Fibroblast of peridontal ligament (primary cell): ENCODE data around the gene C12orf56.

ENCODE experiments used
- DNase-seq: peaks from one replicate; pipeline ENCODE4 v3.0.0-alpha.2; 2010; ENCODE audit errors: extremely low read depth

C12orf56 gene, protein sequence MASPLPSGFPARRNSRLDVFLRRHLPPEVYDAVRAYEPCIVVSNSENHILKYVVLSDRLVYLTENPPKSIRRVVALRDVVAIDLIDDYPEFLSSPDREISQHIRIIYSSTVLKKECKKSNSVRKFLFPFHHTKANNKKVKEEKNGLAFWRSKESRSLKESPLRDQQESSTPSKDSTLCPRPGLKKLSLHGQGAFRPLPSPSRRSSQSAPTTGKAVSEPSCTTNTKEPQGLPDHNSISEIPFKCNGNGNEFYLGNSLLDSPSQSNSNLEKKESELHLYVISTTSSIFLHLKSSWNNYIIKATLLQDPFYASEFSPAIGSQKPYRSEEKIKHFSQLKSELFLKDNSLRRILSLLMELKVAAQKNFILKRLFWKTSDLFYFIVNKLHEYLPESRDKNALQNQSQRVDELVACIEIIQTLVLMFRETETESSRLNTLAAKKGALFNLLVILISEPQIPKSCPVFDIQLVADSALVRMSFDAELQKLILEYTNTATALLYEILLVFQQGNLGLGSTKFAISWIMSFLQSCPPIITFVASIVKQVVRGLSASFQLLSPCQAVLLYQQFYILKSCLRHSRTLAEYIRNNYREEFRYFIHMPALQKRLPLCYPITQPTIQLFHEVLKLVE

DNA sequence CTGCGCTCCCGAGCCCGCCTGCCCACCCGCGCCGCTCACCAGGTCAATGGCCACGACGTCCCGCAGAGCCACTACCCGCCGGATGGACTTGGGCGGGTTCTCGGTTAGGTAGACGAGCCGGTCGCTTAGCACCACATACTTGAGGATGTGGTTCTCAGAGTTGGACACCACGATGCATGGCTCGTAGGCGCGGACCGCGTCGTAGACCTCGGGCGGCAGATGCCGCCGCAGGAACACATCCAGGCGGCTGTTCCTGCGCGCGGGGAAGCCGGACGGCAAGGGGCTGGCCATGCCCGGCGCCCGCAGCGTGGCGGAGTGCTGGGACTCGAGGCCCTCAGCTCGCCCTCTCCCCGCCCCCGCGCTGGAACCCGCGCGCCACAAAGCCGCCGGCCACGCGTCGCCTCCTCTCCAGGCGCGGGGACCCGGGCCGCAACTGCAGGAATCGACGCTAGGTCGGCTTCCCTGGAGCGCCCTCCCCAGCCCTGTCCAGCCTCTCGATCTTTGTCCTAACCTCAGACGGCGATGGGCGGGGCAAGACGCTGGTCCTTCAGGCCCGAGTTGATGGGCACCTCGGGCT lies at the start of gene C12orf56:
Gene C12orf56 (minus strand): TSS at position 484 of the 577 bp plus-strand sequence. CDS start 193 bp downstream, at position 291.
- DNase-seq = no peak

DNA sequence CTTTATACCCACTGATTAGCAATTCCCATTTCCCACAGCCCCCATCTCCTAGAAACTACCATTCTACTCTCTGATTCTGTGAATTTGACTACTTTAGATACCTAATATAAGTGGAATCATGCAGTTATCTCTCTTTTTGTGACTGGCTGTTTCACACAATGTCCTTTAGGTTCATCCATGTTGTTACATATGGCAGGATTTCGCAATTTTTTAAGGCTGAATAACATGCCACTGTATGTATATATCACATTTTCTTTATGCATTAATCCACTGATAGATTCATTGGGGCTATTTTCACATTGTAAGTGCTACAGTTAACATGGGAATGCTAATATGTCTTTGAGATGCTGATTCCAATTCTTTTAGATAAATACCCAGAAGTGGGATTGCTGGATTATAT lies 49.5 kb upstream of the C12orf56 start:
- no peak for DNase-seq

- no peak for DNase-seq
Observed at GRCh38 chr12:64433915-64434314, 43.4 kb upstream of the C12orf56 start.

DNA sequence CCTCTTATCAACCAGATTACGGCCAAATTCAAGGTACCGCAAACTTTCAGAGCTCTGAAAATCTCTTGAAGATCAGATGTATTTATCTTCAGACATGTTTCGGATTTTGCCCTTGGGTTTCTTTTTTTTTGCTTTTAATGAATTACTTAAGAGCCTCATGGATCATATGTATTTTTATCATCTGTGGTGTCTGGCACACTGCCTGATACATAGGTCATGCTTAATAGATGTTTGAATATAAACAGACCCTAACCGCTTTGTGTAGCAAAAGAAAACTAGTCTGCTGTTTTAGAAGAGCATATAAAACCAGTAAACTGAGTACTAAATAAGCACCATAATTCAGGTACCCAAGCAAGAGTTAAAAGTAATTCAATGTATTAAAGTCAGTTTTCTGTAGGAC lies 41.2 kb upstream of the C12orf56 start:
- DNase-seq = peak; percentile 19

GRCh38 chr12:64430886-64431285 lies 40.3 kb upstream of the C12orf56 start:
- no peak for DNase-seq

DNA sequence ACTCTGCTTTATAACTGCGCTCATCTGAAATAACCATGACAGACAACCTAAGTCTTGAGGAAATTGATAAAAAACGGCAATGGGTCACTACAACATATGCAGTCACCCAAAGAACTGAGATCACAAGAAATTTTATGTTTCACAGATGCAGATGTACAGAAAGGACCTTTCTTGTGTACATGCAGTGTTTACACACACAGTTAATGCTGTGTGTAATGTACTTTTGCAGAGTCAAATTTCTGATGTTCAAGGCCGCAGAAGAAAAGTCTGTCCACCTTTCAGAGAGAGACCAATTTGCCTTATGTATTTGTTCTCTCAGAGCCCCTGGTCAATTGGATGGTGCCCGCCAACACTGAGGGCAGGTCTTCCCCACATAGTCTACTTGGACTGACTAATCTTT lies 38.4 kb upstream of the C12orf56 start:
- no peak for DNase-seq

GRCh38 chr12:64427988-64428387 lies 37.4 kb upstream of the C12orf56 start:
- DNase-seq = no peak

DNA sequence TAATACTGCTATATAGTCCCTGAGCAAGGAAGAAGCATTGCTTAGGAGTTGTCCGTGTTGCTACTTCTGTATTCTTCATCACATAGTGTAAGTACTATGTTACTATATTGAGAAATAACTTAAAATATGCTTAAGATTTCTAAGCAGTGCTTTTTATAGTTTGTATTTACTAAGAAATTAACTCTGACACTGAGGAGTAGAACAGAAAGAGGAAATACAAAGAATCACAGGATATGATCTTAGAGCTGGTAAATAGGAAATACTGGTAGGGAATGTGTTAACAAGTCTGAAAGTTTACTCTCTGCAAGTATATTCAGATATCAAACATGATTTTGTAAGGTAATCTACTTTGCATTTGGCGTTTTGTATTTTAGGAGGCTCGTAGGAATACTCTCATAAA lies 29.1 kb upstream of the C12orf56 start:
- DNase-seq = no peak

DNA sequence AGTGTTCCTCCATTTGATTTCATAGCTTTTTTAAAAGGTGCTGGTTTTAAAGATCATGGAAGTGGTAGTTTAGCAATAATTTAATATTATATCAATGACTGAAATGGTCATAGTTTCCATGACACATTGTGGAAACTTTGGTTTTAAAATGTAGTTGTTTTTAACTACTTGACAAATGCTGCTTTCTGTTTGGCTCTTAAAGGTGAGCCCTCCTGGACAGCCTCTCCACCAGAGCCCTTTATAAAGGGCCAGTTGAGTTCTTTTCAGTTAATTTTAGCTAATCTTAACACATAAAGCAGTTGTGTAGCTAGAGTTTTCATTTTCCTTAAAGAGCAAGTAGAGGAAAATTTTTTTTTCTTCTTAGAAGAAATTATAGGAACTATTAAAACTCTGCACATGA lies 27.7 kb upstream of the C12orf56 start:
- DNase-seq = no peak

GRCh38 chr12:64413884-64414283 lies 23.3 kb upstream of the C12orf56 start:
- no peak for DNase-seq

DNA sequence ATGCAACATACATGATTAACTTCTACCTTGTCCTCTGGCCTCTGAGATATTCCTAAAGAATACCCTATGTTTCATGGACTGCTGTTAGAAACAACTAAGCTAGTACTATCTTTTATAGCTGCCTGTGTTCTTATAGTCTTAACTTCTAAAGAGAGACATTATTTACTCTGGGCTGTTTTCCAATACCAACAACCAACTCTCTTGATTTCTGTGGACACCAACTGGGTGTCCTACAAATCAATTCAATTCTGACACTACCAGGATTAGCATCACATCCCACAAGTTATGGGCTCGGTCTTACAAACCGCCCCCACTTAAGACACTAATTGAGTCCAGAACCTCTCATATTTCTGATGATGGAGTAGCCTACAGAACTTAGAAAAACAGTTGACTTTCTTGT lies 21.9 kb upstream of the C12orf56 start:
- no peak for DNase-seq

DNA sequence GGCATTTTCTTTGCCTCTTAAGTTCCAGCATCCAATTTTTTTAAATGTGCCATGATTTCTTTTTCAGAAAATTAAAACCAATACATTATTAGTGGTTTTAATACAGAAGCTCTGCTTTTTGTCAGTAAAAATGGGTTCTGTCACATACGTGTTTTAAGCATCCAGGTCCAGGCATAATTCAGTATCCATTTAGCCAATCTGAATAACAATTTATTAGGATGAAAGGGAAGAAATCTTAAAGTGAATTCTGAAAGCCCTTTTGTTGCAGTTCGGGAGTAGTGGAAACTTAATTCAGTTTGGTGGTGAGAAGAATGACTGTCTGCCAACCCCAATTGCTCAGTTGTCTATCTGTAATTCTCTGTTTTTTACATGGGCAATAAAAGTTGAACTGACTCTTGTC lies 20.9 kb upstream of the C12orf56 start:
- DNase-seq = no peak

DNA sequence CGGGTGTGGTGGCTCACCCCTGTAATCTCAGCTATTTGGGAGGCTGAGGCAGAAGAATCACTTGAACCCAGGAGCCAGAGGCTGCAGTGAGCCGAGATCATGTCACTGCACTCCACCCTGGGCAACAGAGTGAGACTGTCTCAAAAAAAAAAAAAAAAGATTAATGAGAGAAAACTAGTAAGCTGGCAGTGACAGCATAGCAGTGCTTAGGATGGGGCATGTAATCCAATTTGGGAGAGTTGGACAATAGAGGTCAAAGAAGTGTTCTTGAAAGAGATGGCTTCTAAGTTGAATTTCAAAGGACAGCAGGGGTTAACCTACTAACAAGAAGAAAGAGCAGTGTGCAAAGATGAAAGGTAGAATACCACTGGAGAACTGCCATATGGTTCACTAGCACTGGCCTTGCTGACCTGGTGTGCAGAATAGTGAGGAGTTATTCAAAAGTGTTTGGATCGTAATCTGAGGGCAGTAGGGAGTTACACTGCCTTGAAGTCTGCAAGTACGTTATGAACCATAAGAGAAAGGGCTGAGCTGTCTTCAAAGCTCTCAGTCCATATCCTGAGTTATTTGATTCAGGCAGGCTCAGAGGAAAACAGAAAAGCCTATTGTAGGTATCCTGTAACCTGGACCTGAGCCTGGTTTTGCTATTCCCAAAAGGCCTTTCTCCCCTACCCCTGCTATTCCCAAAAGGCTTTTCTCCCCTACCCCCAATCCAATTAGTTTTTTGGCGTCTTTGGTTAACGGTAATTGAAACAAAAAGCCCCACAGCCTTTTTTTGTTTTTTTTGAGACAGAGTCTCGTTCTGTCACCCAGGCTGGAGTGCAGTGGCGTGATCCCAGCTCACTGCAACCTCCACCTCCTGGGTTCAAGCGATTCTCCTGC lies 17.0 kb upstream of the C12orf56 start:
- DNase-seq = no peak

DNA sequence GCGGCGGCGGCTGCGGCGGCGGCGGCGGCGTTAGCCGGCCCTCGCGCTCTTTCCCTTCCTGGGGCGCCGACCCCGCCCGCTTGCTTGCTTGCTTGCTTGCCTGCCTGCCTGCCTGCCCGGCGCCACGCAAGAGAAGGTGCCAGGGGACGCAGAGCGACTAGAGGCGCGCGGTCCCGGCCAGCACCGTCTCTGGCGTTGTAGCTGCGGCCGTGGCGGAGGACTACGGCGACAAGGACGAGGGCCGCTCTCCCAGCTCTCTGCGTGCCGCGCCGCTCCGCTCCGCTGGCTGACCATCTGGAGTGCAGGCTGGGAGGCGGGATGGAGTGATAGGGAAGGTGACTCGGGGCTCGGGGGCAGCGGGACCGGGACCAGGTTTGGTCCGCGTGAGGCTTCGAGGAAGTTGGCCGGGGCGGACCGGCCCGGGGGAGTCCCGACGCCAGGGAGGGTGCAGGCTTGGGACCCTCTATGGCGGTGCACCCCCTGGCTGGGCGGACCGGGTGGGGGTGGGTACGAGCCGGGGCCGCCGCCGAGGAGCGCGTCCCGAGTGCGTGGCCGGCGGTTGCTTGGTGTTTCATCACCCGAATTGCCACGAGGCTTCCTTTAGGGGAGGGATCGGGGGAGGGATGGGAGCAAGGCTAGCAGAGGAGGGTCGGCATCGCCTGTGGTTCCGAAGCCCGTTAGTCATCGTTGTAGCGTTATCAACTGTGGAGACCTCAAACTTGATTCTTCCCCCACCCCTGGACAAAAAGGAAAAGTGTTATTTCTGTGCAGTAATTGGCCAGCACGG lies 14.1 kb upstream of the C12orf56 start:
- DNase-seq = peak; percentile 90

DNA sequence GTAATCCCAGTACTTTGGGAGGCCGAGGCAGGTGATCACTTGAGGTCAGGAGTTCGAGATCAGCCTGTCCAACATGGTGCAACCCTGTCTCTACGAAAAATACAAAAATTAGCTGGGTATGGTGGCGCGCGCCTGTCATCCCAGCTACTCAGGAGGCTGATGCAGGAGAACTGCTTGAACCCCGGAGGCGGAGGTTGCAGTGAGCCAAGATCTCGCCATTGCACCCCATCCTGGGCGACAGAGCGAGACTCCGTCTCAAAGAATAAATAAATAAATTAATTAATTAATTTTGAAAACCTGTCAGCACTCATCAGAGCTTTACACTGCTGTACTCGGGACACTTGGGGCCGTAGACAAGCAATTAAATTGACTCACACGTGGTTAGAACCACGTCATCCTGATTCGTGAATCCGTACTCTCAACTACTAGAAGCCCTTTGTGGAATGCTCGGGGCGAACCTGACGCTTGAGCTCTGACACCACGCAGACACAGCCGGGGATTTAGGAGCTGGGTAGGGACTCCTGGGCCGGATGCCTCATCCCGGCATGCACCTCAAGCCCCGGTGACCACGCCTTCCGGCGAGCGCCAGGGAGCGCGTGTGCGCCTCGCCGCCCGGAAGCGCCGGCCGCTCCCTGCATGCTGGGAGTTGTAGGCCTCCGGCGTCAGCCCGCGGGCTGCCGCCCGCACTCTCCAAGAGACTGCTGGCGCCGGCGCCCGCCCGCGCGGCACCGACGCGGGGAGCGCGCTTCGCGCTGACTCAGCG lies 13.3 kb upstream of the C12orf56 start, which contains the start of gene XPOT:
Gene XPOT (plus strand): TSS at position 686 of the 763 bp plus-strand sequence. CDS start 5,644 bp downstream, outside the sequence.
- DNase-seq = peak; percentile 96

DNA sequence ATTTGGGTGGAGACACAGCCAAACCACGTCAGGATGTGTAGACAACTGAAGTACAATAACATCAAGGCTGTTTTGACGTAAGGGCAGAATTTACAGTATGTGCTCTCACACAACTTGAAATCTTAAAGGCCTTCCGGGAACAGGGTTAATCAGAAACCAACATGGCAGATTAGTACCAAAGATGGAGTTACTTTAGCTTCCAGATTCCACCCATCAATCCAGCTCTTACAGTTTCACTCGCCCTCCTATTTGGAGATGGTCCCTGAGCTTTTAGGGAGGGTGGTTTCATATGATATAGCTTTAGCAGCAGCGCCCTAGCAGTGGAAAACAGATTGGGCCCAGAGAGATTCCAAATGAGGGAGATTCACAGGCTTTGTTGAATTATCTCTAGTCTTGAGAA lies 11.6 kb upstream of the C12orf56 start:
- no peak for DNase-seq

GRCh38 chr12:64400041-64400440 lies 9.5 kb upstream of the C12orf56 start:
- peak; percentile 75 for DNase-seq

DNA sequence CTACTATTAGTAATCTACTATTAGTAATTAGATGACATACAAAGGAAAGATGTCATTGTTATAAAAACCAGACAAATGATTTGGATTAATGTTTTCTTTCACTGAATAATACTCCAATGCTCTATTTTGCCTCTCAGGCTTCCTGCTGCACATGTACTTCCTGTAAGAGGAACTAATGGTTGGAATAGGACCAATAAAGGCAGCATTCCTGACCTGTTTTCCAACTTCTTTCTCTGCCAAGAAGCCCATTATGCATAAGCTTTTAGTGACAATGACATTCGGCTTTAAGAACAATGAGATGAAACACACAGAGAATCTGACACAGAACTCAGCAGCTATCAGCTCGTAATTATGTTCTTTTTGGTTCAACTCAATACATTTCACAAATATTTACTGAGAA lies 5.2 kb upstream of the C12orf56 start:
- DNase-seq = no peak

GRCh38 chr12:64392221-64392620 lies 1.7 kb upstream of the C12orf56 start:
- DNase-seq = peak; percentile 76

DNA sequence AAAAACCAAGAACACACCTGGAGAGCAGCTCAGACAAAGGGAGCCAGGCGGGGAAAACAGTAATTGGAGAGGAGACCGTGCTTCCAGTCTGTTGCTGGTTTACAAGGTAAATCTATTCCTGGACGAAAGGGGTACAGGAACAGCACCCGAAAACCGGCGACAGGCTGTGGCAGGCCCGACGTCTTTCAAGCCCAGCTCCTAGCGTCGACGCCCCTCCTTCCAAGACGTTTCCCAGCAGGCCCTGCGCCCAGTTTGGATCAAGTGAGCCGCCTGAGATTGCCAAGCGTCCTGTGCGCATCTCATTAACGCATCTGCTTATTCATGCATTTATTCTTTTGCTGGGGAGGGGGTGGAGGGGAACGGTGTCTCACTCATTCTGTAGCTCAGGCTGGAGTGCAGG lies 1.4 kb downstream of the C12orf56 start:
- DNase-seq = no peak
